HG03575 (cell line): ENCODE measurements around the gene PSG4.
"Not testable (repeated sequence)": the region's sequence is repeated elsewhere in the genome, so short reads cannot be mapped to it uniquely, and the experiment has no call there.

Experiments
- ATAC-seq: cut with Tn5 transposase; IDR thresholded peaks from one replicate; pipeline ENCODE4 v1.9.1; 2021; ENCODE audit not compliant: unreplicated experiment, insufficient number of reproducible peaks, low FRiP score; ENCODE audit errors: extremely low read depth

Gene PSG4

GRCh38 chr19:43201891-43202290, 3.5 kb downstream of the PSG4 start:
- not testable (repeated sequence) for ATAC-seq

- not testable (repeated sequence) for ATAC-seq
Observed at GRCh38 chr19:43201337-43201801, 4.1 kb downstream of the PSG4 start.

DNA sequence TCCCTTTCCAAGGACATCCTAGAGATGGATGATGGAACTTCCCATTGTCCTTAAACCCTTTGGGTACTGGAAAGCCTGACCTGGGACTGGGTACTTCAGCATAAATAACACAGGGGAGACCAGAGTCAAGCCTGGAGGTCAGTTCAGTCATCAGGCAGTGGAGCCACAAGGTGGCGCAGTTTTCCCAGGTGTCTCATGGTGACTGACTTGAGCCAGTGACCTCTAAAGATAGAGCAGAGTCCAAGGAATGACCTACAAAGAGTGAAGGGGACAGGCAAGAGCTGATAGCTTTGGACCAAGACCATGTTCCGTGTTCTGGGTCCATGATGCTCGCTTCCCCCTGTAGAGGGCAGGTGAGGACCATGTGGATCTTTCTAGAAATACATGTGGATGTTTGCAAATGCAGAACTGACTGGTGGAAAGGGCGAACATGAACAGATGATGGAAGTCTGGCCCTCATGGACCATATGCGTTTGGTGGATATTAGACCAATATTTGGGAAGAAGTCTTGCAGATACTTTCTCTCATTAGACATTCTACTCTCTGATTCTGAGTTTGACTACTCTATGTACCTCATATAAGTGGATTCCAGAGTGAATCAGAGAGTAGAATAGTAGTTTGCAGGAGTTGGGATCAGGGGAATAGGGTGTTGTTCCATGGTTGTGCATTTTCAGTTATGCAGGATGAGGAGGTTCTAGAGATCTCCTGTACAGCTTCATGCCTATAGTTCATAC, 6.6 kb downstream of the PSG4 start:
- ATAC-seq = not testable (repeated sequence)

DNA sequence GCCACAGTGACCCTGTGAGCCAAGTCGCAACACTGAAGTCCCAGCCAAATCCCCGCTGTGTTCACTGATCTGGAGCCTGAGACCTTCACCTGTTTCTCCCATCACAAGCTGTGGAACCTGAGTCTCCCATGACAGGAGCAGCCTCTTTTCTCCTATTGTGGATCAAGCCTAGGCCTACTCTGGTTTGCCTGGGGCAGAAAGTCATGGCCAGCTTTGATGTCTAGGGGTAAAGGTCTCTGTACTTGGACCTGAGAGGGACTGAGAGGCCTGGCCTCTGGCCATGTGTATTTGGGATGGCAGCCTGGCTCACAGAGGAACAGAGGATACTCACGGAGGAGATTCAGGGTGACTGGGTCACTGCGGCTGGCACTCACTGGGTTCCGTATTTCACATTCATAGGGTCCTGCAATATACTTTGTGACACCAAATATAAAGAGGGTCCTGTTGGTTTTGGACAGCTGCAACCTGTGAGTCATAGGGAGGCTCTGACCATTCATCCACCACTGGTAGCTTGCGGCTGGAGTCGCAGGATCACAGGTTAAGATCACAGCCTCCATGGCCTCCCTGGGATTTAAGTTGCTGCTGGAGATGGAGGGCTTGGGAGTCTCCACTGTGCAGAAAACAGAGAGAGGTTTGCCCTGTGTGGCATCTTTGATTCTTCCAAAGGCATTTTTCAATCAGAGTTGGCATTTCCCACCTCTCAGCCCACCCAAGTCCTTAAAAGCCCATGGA, 7.6 kb downstream of the PSG4 start:
- not testable (repeated sequence) for ATAC-seq

DNA sequence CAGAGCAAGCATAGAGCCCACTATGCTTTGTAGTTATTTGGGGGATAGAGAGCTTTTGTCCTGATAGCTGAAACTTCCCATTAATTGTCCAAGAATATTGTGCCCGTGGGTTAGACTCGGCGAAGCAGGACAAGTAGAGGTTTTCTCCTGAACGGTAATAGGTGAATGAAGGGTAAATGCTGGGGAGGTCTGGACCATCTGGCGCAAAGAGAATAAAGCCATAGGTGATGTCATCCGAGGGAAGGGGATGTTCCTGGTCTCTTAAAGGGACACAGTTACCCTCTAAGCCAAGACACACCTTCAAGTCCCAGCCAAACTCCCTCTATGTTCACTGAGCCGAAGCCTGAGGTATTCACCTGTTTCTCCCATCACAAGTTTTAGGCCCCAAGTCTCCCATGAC, 11.0 kb downstream of the PSG4 start:
- ATAC-seq = not testable (repeated sequence)

- ATAC-seq = not testable (repeated sequence)
Observed at GRCh38 chr19:43192381-43193155, 12.9 kb downstream of the PSG4 start.

DNA sequence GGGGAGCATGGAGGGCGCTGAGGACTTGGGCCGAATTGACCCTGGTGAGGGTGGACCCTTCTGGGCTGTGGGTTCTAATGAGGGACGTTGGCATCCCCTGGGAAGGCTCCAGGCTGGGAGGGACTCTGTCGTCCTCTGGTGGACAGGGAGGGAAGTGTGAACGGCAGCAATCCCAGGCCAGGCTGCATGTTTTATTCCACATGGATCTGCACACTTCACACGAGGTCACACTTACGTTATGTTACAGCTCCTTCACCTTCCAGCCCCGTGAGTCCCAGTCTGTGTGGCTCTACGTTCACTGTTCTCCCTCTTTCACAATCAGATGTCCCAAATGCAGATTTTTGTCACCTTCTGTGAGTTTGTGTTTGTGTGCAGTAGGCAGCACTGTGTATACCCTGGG, 17.3 kb downstream of the PSG4 start:
- not testable (repeated sequence) for ATAC-seq

- ATAC-seq = not testable (repeated sequence)
Observed at GRCh38 chr19:43186311-43186935, 19.0 kb downstream of the PSG4 start, which contains the start of gene PSG5. Gene PSG5 (minus strand): TSS chr19:43186536. CDS start chr19:43186405, 131 bp downstream.

DNA sequence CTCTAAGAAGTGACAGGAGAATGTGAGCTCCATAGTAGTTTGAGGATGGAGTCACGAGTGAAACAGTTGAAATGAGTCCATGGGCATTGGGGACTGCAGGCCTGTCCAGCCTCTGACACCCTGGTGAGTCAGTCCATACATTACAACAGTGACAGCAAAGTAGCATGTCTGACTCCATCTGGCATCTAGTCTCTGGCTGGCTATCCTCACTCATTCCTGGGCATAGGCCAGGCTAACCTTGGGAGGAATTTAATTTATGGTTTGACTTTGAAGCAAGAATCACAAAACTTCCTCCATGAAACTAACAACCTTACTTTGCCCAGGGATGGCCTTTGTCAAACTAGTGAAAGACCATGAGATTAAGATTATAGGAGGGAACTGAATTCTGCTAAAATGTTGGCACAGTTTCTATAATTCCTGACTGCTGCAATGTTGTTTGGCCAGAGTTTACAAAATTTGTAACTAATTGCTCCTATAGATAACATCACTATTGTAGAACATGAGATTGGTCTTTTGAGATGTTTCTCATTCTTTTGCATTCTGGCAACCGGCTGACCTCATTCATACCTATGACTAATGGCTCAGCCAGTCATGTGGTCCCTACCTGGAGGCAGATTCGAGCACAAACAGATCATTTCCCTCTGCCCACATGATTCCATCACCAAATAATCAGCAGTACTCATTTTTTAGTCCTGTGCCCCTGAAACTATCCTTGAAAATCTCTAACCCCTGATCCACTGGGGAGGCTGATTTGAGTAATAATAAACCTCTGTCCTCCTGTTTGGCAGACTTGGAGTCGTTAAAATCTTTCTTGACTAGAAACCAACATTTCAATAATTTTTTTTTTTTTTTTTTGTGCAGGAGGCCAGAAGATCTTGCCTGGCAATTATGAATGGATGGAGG, 23.3 kb downstream of the PSG4 start:
- not testable (repeated sequence) for ATAC-seq

- ATAC-seq = not testable (repeated sequence)
Observed at GRCh38 chr19:43179569-43180147, 25.8 kb downstream of the PSG4 start.

DNA sequence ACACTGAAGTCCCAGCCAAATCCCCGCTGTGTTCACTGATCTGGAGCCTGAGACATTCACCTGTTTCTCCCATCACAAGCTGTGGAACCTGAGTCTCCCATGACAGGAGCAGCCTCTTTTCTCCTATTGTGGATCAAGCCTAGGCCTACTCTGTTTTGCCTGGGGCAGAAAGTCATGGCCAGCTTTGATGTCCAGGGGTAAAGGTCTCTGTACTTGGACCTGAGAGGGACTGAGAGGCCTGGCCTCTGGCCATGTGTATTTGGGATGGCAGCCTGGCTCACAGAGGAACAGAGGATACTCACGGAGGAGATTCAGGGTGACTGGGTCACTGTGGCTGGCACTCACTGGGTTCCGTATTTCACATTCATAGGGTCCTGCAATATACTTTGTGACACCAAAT, 26.9 kb downstream of the PSG4 start:
- not testable (repeated sequence) for ATAC-seq

DNA sequence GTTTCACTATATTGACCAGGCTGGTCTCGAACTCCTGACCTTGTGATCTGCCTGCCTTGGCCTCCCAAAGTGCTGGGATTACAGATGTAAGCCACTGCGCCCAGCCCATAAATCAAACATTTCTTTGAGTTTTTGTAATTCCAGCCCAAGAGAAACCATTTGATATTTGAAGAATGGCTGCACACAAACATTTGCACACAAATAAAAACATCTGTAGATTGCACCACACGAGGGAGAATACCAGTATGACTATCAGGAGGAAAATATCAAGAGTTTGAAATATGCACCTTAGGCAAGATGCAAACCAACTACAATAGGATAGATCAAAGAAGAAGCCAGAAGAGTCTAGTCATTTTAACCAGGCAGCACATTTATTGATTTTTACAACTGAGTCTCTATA, 39.5 kb downstream of the PSG4 start:
- ATAC-seq = not testable (repeated sequence)

DNA sequence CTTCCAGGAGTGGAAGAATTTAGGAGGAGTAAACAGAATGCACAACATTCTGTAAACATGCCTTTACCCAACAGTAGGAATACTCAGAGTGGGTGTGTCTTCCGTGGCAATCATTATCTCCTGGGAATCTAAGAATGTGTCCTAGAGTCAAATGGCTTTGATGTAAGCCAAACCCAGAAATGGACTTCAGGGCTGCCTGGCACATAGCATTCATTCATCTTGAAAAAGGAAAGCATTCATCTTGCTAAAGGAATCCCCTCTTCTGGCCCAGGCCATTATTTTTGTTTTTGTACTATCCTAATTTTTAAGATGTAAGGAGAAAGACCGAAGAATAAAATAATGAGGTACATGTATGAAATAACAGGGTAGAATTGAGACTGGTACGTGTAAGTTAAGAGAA, 42.3 kb downstream of the PSG4 start:
- not testable (repeated sequence) for ATAC-seq

DNA sequence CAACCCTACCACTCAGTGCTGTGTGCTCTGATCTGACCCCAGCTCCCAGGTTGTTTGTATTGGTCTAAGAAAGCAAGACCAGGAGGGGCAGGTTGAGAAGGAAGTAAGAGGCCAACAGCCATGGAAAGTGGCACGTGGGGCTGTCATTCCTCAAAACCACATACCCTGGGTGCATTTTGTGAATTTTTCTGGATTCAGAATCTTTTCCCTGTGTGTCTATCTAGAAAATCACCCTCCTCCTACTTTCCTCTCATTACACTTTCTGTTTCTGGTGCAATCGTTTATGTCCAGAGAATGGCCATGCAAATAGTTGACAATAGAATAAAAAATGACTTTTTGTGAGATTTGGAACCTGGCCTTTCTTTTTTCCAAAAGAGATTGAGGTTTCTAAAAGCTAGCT, 43.2 kb downstream of the PSG4 start:
- not testable (repeated sequence) for ATAC-seq

DNA sequence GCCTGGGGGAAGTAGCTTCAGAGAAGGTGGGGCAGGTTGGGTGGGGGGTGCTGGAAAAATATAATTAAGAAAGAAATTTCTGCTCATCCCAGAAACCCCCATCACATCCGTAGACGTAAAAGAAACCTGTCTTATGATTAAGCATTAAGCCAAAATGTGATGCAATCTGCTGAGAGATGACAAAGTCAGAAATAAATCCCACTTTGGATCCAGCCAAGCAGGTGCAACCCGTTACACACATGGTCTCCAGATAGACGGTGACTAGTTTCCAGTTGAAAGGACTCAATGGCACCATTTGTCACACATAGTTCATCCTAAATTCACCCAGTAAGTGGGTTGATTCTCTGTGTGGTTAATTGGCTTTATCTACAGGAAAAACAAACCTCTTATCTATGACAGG, 53.2 kb downstream of the PSG4 start:
- no peak for ATAC-seq

DNA sequence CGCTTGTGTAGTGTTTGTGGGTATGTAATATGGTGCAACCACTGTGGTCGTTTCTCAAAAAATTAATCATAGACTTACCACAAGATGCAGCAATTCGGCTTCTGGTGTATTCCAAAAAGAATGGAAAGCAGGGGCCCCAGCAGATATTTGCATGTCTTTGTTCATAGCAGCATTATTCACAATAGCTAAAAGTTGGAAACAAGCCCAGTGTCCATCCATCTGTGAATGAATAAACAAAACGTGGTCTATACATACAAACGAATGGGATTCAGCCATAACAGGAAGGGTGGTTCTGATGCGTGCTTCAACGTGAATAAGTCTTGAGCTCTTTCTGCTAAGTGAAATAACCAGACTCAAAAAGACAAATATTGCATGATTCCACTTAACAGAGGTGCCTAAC, 55.6 kb downstream of the PSG4 start:
- ATAC-seq = not testable (repeated sequence)

DNA sequence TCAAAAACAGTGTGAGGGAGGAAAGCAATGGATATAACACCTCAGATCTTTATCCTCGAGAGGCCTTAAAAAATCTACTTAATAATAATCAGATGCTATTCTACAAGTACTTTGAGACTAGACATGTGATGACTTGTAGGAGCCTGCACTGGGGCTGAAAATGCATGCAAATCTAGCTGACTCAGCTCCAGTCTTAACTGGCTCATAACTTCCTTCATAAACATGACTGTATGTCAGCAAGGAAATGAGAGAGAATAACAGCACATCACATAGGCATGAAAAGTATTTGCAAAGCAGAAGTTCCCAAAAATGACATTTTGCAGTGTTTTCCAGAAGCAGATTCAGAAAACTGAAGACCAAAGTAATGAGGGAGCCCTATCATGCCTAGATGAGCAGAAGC, 57.2 kb downstream of the PSG4 start:
- ATAC-seq = no peak
